GM18505 (cell line): Measurements from ENCODE around the gene UNC5B.

Experiments used
- ATAC-seq: cut with Tn5 transposase; IDR thresholded peaks from one replicate; pipeline ENCODE4 v1.9.1; 2021; ENCODE audit not compliant: unreplicated experiment
- POLR2A ChIP-seq: IDR thresholded peaks from 4 replicates; pipeline ENCODE4 v1.6.1; 2011; ENCODE audit warnings: borderline replicate concordance; ENCODE audit not compliant: insufficient read depth, insufficient read length; ENCODE audit errors: extremely low read depth

Gene UNC5B

GRCh38 chr10:71235808-71236207 is 23.4 kb downstream of the UNC5B start:
- no peak for ATAC-seq
- TF ChIP-seq POLR2A, result no peak

GRCh38 chr10:71236286-71236685 is 23.9 kb downstream of the UNC5B start:
- no peak for TF ChIP-seq POLR2A
- ATAC-seq, result no peak

GRCh38 chr10:71236822-71237682 is 24.7 kb downstream of the UNC5B start:
- no peak for ATAC-seq
- no peak for TF ChIP-seq POLR2A

GRCh38 chr10:71237843-71238623 is 25.7 kb downstream of the UNC5B start:
- ATAC-seq, result no peak
- no peak for TF ChIP-seq POLR2A

GRCh38 chr10:71238626-71239025 is 26.3 kb downstream of the UNC5B start:
- no peak for ATAC-seq
- TF ChIP-seq POLR2A, result no peak

GRCh38 chr10:71239131-71239915 is 27.0 kb downstream of the UNC5B start:
- ATAC-seq, result no peak
- no peak for TF ChIP-seq POLR2A

- TF ChIP-seq POLR2A, result no peak
- no peak for ATAC-seq
Measured at GRCh38 chr10:71239946-71240795, 27.8 kb downstream of the UNC5B start.

- ATAC-seq, result no peak
- no peak for TF ChIP-seq POLR2A
Measured at GRCh38 chr10:71241114-71241829, 28.9 kb downstream of the UNC5B start.

GRCh38 chr10:71241830-71242621 is 29.7 kb downstream of the UNC5B start:
- no peak for TF ChIP-seq POLR2A
- ATAC-seq, result no peak

- TF ChIP-seq POLR2A, result no peak
- ATAC-seq, result no peak
Measured at GRCh38 chr10:71242622-71243009, 30.2 kb downstream of the UNC5B start.

GRCh38 chr10:71243756-71244395 is 31.5 kb downstream of the UNC5B start:
- no peak for TF ChIP-seq POLR2A
- ATAC-seq, result no peak
